ENCODE data around the gene ASB1. TPM values are rescaled to one million over a fixed set of nuclear protein-coding genes. Genes with fewer than 3 reads are reported as not detected.

ASB1 gene
- total and polyA plus RNA-seq, 9 of the 15 experiments (the other 6 are each of a cell fraction or from before 2014, with no cell fraction given) = 6.3 to 37.7 (median 23.9) TPM

GRCh38 chr2:238420878-238421694, 5.6 kb upstream of the ASB1 start (continued):
- TF ChIP-seq RREB1 (CRISPR knock-in tag; IDR thresholded peaks at IDR 0.05) (no peak), ZHX1 (conservative IDR thresholded peaks at IDR 0.05; ENCODE audit: low read length) (no peak), KLF13 (tag; IDR thresholded peaks at IDR 0.05; ENCODE audit: borderline replicate concordance, low read depth) (peak; percentile 63; the same call in 1 of the 2 replicates), SRF (CRISPR knock-in tag; IDR thresholded peaks at IDR 0.05) (no peak), GTF2B (IDR thresholded peaks at IDR 0.05; ENCODE audit: extremely low read depth, insufficient read length) (no peak), ZFP1 (CRISPR knock-in tag; IDR thresholded peaks at IDR 0.05) (no peak), AFF1 (IDR thresholded peaks at IDR 0.05; ENCODE audit: low read depth in 1 of 2, partially characterized antibody in 2 of 2) (no peak), BRF1 (IDR thresholded peaks at IDR 0.05; ENCODE audit: borderline replicate concordance, extremely low read depth, insufficient read length) (no peak), DMBX1 (CRISPR knock-in tag; IDR thresholded peaks at IDR 0.05; ENCODE audit: borderline replicate concordance) (no peak), ZNF232 (CRISPR knock-in tag; IDR thresholded peaks at IDR 0.05) (no peak), SMAD2 (IDR thresholded peaks at IDR 0.05; ENCODE audit: low read depth, low read length) (no peak), ARNT (IDR thresholded peaks at IDR 0.05) (no peak), ZNF551 (CRISPR knock-in tag; IDR thresholded peaks at IDR 0.05) (no peak)
